ENCODE results near the gene TMEM72. TPM values are rescaled to one million over a fixed set of nuclear protein-coding genes. Genes with fewer than 3 reads are reported as not detected.

Gene TMEM72
- total RNA-seq, 1 experiment from 2014 or later: not detected

DNA sequence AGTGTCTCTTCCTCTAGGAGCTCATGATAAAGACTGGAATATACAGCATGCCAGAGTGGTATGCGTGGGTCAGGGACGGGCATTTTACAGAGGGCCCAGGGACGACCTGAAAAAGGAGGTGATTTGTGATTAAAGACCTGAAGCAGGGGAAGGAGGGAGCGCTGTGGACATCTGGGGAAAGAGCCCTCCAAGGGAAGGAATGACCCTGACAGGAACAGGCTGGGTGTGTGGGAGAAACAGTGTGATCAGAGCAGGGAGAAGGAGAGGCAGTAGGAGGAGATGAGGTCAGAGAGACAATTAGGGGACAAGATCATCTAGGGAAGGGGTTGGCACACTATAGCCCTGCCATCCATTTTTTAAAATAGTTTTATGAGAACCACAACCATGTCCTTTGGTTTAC is 45.1 kb downstream of the TMEM72 start:
- no peaks in the 10 kb centered on the region for H3K9me3 ChIP-seq
- Mint-ChIP-seq H3K9me3 (ENCODE audit: unreplicated experiment) (no peaks in the 10 kb centered on the region), H3K4me3 (ENCODE audit: unreplicated experiment) (no peak overlapping the region), H3K27me3 (ENCODE audit: insufficient read depth, unreplicated experiment) (no peaks in the 10 kb centered on the region), H3K36me3 (ENCODE audit: insufficient read depth, unreplicated experiment) (peaks cover 16% of the 10 kb centered on the region), H3K4me1 (ENCODE audit: low read depth, unreplicated experiment) (peaks cover 33% of the 10 kb centered on the region), H3K27ac (ENCODE audit: unreplicated experiment) (peak overlapping the region; percentile 20)
- H3K36me3 ChIP-seq (ENCODE audit: control insufficient read depth, insufficient read depth, low read length): no peaks in the 10 kb centered on the region
- no peak for DNase-seq
- no peaks in the 10 kb centered on the region for H3K27me3 ChIP-seq (replicated peaks; ENCODE audit: control insufficient read depth, insufficient read depth, low read length)
- H3K4me1 ChIP-seq: peaks cover 55% of the 10 kb centered on the region
- CTCF ChIA-PET: no interaction called here
- no TSS peak for BruUV-seq (replicated peaks)
- intact Hi-C loops (cut with micrococcal nuclease; ENCODE audit: unreplicated experiment): no loop called here
- H3K4me3 ChIP-seq (ENCODE audit: low read depth, low read length): no peak overlapping the region
- POLR2A ChIA-PET: no interaction called here
- TF ChIP-seq, protein P1, sequence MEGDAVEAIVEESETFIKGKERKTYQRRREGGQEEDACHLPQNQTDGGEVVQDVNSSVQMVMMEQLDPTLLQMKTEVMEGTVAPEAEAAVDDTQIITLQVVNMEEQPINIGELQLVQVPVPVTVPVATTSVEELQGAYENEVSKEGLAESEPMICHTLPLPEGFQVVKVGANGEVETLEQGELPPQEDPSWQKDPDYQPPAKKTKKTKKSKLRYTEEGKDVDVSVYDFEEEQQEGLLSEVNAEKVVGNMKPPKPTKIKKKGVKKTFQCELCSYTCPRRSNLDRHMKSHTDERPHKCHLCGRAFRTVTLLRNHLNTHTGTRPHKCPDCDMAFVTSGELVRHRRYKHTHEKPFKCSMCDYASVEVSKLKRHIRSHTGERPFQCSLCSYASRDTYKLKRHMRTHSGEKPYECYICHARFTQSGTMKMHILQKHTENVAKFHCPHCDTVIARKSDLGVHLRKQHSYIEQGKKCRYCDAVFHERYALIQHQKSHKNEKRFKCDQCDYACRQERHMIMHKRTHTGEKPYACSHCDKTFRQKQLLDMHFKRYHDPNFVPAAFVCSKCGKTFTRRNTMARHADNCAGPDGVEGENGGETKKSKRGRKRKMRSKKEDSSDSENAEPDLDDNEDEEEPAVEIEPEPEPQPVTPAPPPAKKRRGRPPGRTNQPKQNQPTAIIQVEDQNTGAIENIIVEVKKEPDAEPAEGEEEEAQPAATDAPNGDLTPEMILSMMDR (IDR thresholded peaks at IDR 0.05; ENCODE audit: insufficient read depth in 1 of 2, low read depth in 1 of 2, low read length in 1 of 2, severe bottlenecking in 1 of 2, unreplicated experiment in 1 of 2): no peak

DNA sequence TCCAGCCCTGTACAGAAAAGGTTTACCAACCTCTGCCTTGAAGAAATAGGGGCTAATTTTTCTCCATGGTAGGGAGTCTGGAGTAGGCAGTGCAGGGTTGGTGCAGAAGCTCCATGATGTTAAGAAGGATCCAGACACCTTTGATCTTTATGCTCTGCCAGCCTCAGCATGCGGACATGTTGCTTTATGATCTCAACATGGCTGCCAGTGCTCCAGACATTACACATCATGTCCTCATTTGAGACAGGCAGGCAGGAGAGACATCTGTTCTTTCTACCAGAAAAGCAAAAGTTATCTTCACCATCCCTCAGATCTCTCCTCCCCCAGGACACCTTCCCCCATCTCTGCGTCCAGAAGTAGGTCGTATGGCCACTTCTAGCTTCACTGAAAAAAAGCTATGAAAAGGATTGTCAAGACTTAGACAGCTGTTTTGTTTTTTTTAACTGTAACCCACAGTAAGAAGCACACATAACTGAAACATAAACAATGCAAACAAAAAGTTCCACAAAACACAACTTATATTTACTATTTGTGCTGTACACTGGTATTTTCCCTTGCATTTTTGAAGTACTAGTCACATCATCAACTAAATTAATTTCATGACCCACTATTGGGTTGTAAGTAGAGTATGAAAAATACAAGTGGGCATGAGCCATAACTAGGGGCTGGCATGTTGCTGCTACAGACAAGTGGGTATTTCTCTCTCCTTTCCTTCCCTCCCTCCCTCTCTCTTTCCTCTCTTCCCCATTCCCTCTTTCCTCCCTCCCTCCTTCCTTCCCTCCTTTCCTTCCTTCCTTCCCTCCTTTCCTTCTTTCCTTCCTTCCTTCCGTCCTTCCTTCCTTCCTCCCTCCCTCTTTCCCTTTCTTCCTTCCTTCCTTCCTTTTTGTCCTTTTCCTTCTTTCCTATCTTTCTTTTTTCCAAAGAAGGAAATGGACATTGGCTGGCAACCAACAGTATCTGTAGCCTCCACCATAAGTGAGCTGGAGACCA is 45.9 kb downstream of the TMEM72 start:
- H3K4me1 ChIP-seq: peaks cover 51% of the 10 kb centered on the region
- CTCF ChIA-PET: no interaction called here
- peaks cover 33% of the 10 kb centered on the region for H3K4me1 Mint-ChIP-seq (ENCODE audit: low read depth, unreplicated experiment)

More for the DNA sequence above, 45.9 kb downstream of the TMEM72 start:
- peak overlapping the region; percentile 78 for H3K4me3 Mint-ChIP-seq (ENCODE audit: unreplicated experiment)
- no TSS peak for BruUV-seq (replicated peaks)
- H3K9me3 Mint-ChIP-seq (ENCODE audit: unreplicated experiment): no peaks in the 10 kb centered on the region
- TF ChIP-seq, protein P1 (IDR thresholded peaks at IDR 0.05; ENCODE audit: insufficient read depth in 1 of 2, low read depth in 1 of 2, low read length in 1 of 2, severe bottlenecking in 1 of 2, unreplicated experiment in 1 of 2): no peak
- Histone ChIP-seq H3K27me3 (replicated peaks; ENCODE audit: control insufficient read depth, insufficient read depth, low read length) (no peaks in the 10 kb centered on the region), H3K4me3 (ENCODE audit: low read depth, low read length) (no peak overlapping the region), H3K36me3 (ENCODE audit: control insufficient read depth, insufficient read depth, low read length) (0 out of 2 replicates have a peak, but pooled peaks cover under 1% of the 10 kb centered on the region), H3K9me3 (no peaks in the 10 kb centered on the region)
- H3K27ac Mint-ChIP-seq (ENCODE audit: unreplicated experiment): no peak overlapping the region
- POLR2A ChIA-PET: no interaction called here
- H3K27me3 Mint-ChIP-seq (ENCODE audit: insufficient read depth, unreplicated experiment): no peaks in the 10 kb centered on the region
- intact Hi-C loops (cut with micrococcal nuclease; ENCODE audit: unreplicated experiment): no loop called here
- no peak for DNase-seq
- peaks cover 16% of the 10 kb centered on the region for H3K36me3 Mint-ChIP-seq (ENCODE audit: insufficient read depth, unreplicated experiment)
